ENCODE results near the gene ROR2.

The ROR2 gene

GRCh38 chr9:91710158-91710557 is 239.9 kb downstream of the ROR2 start:
- H3K4me3 ChIP-seq (replicated peaks; ENCODE audit: low read depth, low read length), result no peak overlapping the region
- TF ChIP-seq CTCF (IDR thresholded peaks at IDR 0.05; ENCODE audit: low read depth, low read length, missing control alignments), result no peak
- no peak for DNase-seq (ENCODE audit: extremely low read depth, low read depth)

DNA sequence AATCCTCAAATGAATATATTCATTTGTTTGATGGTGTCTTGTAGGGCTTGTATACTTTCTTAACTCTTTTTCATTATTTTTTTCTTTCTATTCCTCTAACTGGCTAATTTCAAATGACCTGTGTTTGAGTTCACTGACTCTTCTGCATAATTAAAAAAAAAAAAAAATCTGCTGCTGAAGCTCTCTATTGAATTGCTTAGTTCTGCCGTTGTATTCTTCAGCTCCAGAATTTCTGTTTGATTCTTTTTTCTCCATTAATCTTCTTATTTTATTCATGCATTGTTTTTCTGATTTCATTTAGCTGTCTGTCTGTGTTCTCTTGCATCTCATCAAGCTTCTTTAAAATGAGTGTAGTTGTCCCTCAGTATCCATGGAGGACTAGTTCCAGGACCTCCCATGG is 244.6 kb downstream of the ROR2 start:
- no peak for TF ChIP-seq CTCF (IDR thresholded peaks at IDR 0.05; ENCODE audit: low read depth, low read length, missing control alignments)
- no peak overlapping the region for H3K4me3 ChIP-seq (replicated peaks; ENCODE audit: low read depth, low read length)
- DNase-seq (ENCODE audit: extremely low read depth, low read depth), result no peak

- TF ChIP-seq CTCF (IDR thresholded peaks at IDR 0.05; ENCODE audit: low read depth, low read length, missing control alignments), result no peak
- no peak overlapping the region for H3K4me3 ChIP-seq (replicated peaks; ENCODE audit: low read depth, low read length)
- DNase-seq (ENCODE audit: extremely low read depth, low read depth), result no peak
These were observed 249.6 kb downstream of the ROR2 start for GRCh38 chr9:91700475-91700874.

DNA sequence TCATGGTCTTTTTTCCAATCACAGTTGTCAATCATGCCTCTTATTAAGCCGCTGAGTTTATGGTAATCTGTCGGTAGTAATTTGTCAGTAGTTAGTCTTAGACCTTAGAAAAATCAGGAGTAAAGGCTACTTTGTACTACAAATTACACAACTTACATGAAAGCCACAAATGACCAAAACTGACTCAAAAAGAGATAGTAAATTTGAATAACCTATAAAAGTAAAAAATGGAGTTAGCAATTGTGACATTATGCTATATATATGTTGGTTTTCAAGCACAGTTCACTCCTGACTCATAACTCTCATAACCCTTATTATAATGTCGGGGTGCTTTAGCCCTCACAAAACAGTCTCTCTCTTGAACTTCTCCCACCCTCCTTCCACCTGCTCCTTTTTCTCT is 251.8 kb downstream of the ROR2 start:
- H3K4me3 ChIP-seq (replicated peaks; ENCODE audit: low read depth, low read length), result no peak overlapping the region
- no peak for TF ChIP-seq CTCF (IDR thresholded peaks at IDR 0.05; ENCODE audit: low read depth, low read length, missing control alignments)
- DNase-seq (ENCODE audit: extremely low read depth, low read depth), result no peak

- H3K4me3 ChIP-seq (replicated peaks; ENCODE audit: low read depth, low read length), result no peak overlapping the region
- no peak for DNase-seq (ENCODE audit: extremely low read depth, low read depth)
- TF ChIP-seq CTCF (IDR thresholded peaks at IDR 0.05; ENCODE audit: low read depth, low read length, missing control alignments), result no peak
These were observed 252.8 kb downstream of the ROR2 start for GRCh38 chr9:91697201-91697600.

DNA sequence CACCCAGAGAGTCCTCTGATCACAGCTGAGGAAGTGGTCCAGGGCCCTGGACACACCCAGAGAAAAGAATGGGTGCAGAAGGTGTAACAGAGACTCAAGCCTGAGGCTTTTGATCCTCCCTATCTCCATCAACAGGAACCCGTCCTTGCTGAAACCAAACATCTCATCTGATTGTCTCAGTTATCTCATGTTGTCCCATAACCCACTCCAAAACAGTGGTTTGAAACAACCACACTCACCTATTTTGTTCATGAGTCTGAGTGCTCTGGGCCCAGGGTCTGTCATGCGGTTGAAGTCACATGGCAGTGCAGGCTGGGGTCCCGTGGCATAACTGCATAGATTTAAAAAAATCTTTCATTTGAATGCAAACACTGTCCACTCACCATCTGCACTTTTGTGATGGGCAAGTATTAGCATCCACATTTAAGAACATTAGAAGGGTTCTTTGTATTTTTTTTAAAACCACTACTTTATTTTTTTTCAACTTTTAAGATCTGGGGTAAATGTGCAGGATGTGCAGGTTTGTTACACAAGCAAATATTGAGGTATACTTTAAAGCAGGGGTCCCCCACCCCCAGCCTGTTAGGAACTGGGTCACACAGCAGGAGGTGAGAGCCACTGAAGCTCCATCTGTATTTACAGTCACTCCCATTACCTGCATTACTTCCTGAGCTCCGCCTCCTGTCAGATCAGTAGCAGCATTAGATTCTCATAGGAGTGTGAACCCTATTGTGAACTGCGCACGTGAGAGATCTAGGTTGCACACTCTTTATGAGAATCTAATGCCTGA is 255.8 kb downstream of the ROR2 start:
- no peak for TF ChIP-seq CTCF (IDR thresholded peaks at IDR 0.05; ENCODE audit: low read depth, low read length, missing control alignments)
- H3K4me3 ChIP-seq (replicated peaks; ENCODE audit: low read depth, low read length), result no peak overlapping the region
- DNase-seq (ENCODE audit: extremely low read depth, low read depth), result no peak

GRCh38 chr9:91693226-91693625 is 256.8 kb downstream of the ROR2 start:
- no peak for TF ChIP-seq CTCF (IDR thresholded peaks at IDR 0.05; ENCODE audit: low read depth, low read length, missing control alignments)
- DNase-seq (ENCODE audit: extremely low read depth, low read depth), result no peak
- H3K4me3 ChIP-seq (replicated peaks; ENCODE audit: low read depth, low read length), result no peak overlapping the region

All from HFF-Myc (cell line).